ENCODE results near the gene TPSAB1. TPM values are rescaled to one million over a fixed set of nuclear protein-coding genes. Genes with fewer than 3 reads are reported as not detected.

Gene TPSAB1
- total and polyA plus RNA-seq, 7 donors = 5.1 to 118 (median 14.4) TPM

DNA sequence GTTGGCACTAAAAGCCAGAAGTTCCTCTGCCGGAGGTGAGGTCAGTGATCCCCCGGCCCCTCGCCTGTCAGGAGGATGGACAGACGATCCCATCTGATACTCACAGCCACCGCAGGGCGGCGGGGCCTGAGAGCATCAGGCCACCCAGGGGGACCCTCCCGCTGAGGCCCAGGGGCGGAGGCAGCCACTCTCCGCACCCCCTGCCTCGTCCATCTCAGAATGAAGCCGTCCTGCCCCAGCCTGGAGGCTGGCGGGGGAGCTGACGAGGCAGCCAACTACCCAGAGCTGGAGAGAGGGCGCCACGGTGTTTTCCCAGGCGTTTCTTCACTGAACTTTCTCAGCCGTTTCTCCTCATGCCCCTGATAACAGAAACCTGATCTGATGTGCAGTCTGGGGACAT lies 38.0 kb downstream of the TPSAB1 start:
- Histone ChIP-seq H3K4me3 (no peak overlapping the region), H3K27me3 (peaks cover 0 to 37% (median 19%) of the 10 kb centered on the region in 3 donors), H3K36me3 (no peaks in the 10 kb centered on the region), H3K9me3 (no peaks in the 10 kb centered on the region), H3K4me1 (no peaks in the 10 kb centered on the region), H3K27ac (no peak overlapping the region)
- TF ChIP-seq POLR2AphosphoS5 (IDR thresholded peaks at IDR 0.05) = no peak
- no peak for TF ChIP-seq POLR2A (IDR thresholded peaks at IDR 0.05)
- TF ChIP-seq, protein P1, sequence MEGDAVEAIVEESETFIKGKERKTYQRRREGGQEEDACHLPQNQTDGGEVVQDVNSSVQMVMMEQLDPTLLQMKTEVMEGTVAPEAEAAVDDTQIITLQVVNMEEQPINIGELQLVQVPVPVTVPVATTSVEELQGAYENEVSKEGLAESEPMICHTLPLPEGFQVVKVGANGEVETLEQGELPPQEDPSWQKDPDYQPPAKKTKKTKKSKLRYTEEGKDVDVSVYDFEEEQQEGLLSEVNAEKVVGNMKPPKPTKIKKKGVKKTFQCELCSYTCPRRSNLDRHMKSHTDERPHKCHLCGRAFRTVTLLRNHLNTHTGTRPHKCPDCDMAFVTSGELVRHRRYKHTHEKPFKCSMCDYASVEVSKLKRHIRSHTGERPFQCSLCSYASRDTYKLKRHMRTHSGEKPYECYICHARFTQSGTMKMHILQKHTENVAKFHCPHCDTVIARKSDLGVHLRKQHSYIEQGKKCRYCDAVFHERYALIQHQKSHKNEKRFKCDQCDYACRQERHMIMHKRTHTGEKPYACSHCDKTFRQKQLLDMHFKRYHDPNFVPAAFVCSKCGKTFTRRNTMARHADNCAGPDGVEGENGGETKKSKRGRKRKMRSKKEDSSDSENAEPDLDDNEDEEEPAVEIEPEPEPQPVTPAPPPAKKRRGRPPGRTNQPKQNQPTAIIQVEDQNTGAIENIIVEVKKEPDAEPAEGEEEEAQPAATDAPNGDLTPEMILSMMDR (IDR thresholded peaks at IDR 0.05) = no peak
- TF ChIP-seq EP300 (IDR thresholded peaks at IDR 0.05) = no peak
- DNase-seq = no peak
- 8 to 16% methylated on average over 18 of the region's 18 CpGs for WGBS, 2 donors
- intact Hi-C loops (cut with DNase I) = no loop called here

DNA sequence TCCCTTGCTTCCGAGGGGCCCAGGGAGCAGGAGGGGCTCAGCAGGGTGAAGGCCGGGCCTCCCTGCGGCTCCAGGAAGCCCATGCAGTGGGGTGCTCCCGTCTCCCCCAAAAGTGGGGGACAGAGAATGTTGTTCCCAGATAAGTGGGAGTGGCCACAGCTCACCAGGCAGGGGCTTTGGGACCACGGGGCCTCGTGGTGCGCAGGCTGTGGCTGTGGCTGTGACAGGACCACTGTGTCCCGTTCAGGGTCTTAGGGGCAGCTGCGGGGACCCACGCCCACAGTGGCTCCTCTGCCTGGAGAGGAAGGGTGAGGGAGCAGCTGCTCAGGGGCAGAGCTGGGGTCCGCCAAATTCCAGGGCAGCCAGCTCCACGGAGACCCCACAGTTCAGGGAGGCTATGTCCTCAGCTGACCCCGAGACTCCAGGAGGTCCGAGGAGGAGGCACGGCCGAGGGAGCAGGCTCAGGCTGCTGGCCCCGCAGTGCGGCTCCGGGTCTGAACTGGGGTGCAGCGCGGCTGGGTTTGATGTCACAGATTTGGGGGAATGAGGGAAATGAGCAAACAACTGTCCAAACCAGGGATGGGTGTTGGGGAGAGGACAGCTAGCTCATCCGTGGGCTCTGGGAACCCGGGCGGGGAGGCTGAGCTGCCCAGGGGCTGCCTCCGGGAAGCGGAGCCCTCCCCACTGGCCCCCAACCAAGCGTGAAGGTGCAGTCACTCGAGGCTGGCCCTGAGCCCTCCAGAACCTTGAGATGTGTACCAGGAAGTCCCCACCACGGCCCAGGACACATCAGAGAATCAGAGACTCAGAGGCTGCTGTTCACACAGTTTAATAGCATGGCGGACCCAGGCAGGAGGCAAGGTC lies 38.8 kb downstream of the TPSAB1 start:
- Histone ChIP-seq H3K4me1 (no peaks in the 10 kb centered on the region), H3K9me3 (no peaks in the 10 kb centered on the region), H3K36me3 (no peaks in the 10 kb centered on the region), H3K27me3 (peaks cover 0 to 39% (median 19%) of the 10 kb centered on the region in 3 donors), H3K4me3 (no peak overlapping the region), H3K27ac (no peak overlapping the region)
- no peak for DNase-seq
- TF ChIP-seq POLR2A (IDR thresholded peaks at IDR 0.05) (no peak), EP300 (IDR thresholded peaks at IDR 0.05) (no peak), POLR2AphosphoS5 (IDR thresholded peaks at IDR 0.05) (no peak)
- TF ChIP-seq, protein P1 (IDR thresholded peaks at IDR 0.05) = no peak
- intact Hi-C loops (cut with DNase I) = no loop called here
- WGBS, 2 donors = 71 to 78% methylated on average over 30 of the region's 30 CpGs

DNA sequence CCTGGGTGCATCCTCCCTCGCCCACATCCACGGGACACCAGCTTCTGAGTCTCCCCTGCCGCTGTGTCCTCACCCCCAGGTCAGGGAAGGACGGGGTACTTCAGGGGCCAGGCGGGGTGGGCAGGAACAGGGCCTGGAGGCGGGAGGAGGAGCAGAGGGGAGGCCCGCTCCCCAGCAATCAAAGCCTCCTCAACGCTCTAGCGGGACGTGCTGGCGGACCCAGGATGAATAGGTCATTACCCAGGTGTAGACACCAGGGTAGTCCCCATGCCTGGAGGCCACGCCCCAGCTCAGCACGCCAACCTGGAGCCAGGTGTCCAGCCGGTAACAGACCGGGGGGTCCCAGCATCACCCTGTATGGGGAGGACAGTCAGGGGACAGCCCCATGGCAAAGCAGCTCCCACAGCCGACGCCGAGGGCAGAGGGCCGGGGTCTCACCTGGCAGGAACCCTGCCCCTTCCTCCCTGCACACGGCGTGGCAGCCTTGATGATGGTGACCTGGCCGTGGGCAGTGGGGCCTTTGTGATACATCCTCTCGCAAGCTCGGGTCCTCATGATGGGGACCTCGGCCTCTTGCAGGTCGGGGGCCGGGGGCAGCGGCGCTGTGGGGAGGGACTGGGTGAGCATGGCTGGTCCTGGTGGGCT lies 39.6 kb downstream of the TPSAB1 start:
- 61 to 85% methylated on average over 29 of the region's 29 CpGs for WGBS, 2 donors
- no peak overlapping the region for H3K4me3 ChIP-seq
- intact Hi-C loops (cut with DNase I) = no loop called here
- no peaks in the 10 kb centered on the region for H3K36me3 ChIP-seq
- no peak overlapping the region for H3K27ac ChIP-seq
- DNase-seq = peak; percentile 57
- H3K9me3 ChIP-seq = no peaks in the 10 kb centered on the region
- no peaks in the 10 kb centered on the region for H3K4me1 ChIP-seq
- TF ChIP-seq, protein P1 (IDR thresholded peaks at IDR 0.05) = no peak
- TF ChIP-seq POLR2AphosphoS5 (IDR thresholded peaks at IDR 0.05) = no peak
- no peak for TF ChIP-seq POLR2A (IDR thresholded peaks at IDR 0.05)
- TF ChIP-seq EP300 (IDR thresholded peaks at IDR 0.05) = no peak
- H3K27me3 ChIP-seq = peaks cover 0 to 43% (median 19%) of the 10 kb centered on the region in 3 donors

DNA sequence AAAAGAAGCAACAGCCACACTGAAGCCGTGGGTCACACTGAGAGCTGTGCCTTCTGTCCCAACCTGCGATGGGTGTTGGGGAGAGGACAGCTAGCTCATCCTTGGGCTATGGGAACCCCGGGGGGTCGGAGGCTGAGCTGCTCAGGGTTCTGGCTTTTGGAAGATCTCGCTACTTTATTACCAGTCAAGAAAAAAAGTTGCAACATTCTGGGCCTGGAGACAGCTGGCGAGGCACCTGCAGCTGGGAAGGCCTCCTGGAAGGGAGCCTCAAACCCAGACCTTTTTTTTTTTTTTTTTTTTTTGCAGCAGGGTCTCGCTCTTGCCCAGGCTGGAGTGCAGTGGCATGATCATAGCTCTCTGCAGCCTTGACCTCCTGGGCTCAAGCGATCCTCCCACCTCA lies 40.3 kb downstream of the TPSAB1 start:
- intact Hi-C loops (cut with DNase I) = no loop called here
- peaks cover 0 to 48% (median 25%) of the 10 kb centered on the region in 3 donors for H3K27me3 ChIP-seq
- H3K4me3 ChIP-seq = no peak overlapping the region
- 62 to 79% methylated on average over 8 of the region's 8 CpGs for WGBS, 2 donors
- DNase-seq = no peak
- H3K27ac ChIP-seq = no peak overlapping the region
- TF ChIP-seq EP300 (IDR thresholded peaks at IDR 0.05) = no peak
- TF ChIP-seq POLR2A (IDR thresholded peaks at IDR 0.05) = no peak
- TF ChIP-seq, protein P1 (IDR thresholded peaks at IDR 0.05) = no peak
- no peak for TF ChIP-seq POLR2AphosphoS5 (IDR thresholded peaks at IDR 0.05)
- no peaks in the 10 kb centered on the region for H3K4me1 ChIP-seq
- H3K36me3 ChIP-seq = no peaks in the 10 kb centered on the region
- H3K9me3 ChIP-seq = no peaks in the 10 kb centered on the region
